Aorta (tissue), 5 donors: ENCODE data around the gene DYSF. TPM values are rescaled to one million over a fixed set of nuclear protein-coding genes. Genes with fewer than 3 reads are reported as not detected.

Experiments used
- ATAC-seq: fragments of 200-7000 bp; cut with Tn5 transposase; one replicate; pipeline ENCODE4 v1.9.1; 2022; ENCODE audit warnings: moderate library complexity; ENCODE audit not compliant: low FRiP score
- DNase-seq, 2 donors: peaks; one replicate each; pipeline ENCODE4 v3.0.0-alpha.2; 2020
- H3K27ac ChIP-seq, 2 donors: one replicate each; pipeline ENCODE4 v1.5.1; 2013; ENCODE audit warnings: low read length in 2 of 2, mild to moderate bottlenecking in 2 of 2, moderate library complexity in 2 of 2, control low read depth in 1 of 2, inconsistent platforms in 1 of 2, low read depth in 1 of 2
- H3K27me3 ChIP-seq, 2 donors: one replicate each; pipeline ENCODE4 v1.6.1; 2013; ENCODE audit warnings: control low read depth in 1 of 2, low read length in 1 of 2, mild to moderate bottlenecking in 1 of 2, moderate library complexity in 1 of 2; ENCODE audit not compliant: insufficient read depth in 2 of 2, control insufficient read depth in 1 of 2
- H3K36me3 ChIP-seq, 2 donors: one replicate each; pipeline ENCODE4 v1.6.1; 2013; ENCODE audit warnings: control low read depth in 1 of 2, low read length in 1 of 2, mild to moderate bottlenecking in 1 of 2; ENCODE audit not compliant: insufficient read depth in 2 of 2, control insufficient read depth in 1 of 2
- H3K4me1 ChIP-seq, 2 donors: one replicate each; pipeline ENCODE4 v1.6.1; 2013; ENCODE audit warnings: low read length in 2 of 2, control low read depth in 1 of 2, mild to moderate bottlenecking in 1 of 2, moderate library complexity in 1 of 2; ENCODE audit not compliant: insufficient read depth in 2 of 2, control insufficient read depth in 1 of 2
- H3K4me3 ChIP-seq, 2 donors: one replicate each; pipeline ENCODE4 v1.5.1; 2013; ENCODE audit warnings: low read length in 2 of 2, control low read depth in 1 of 2, mild to moderate bottlenecking in 1 of 2
- H3K9me3 ChIP-seq: one replicate; pipeline ENCODE4 v1.6.1; 2013; ENCODE audit warnings: mild to moderate bottlenecking, low read length; ENCODE audit not compliant: control insufficient read depth
- WGBS, 2 donors: extraction: QIAGEN DNeasy Blood & Tissue Kit; methylation state at CpG; one replicate each; pipeline ENCODE4 v1.1.7; 2013; 5-methylcytosine and 5-hydroxymethylcytosine counted together
- intact Hi-C, 2 donors: fragments of 100-400 bp; cut with DNase I; formaldehyde crosslinking; loops; one replicate each; pipeline versions ENCODE4 v1.14.2 to v1.15.0; 2022
- polyA plus RNA-seq, 2 donors: library from polyadenylated mRNA; stranded (reverse); fragments of 200-250 nt; gene quantifications; one replicate each; pipeline ENCODE4 v1.2.3, GENCODE V29; 2013
- total RNA-seq, 2 donors: library from RNA; stranded (reverse); fragmentation: NEBNext Ultra II Directional; extraction: Animal tissue kit (Norgen Biotek cat#: 25700); gene quantifications; one replicate each; pipeline ENCODE4 v1.2.1, GENCODE V29; 2021
- donor health status: healthy with polysubstance abuse.
- donor health status: Bipolar disorder and iron deficiency.
- donor health status: DM: no; HTN: no; CAD: no.
- donor health status: DM: no; HTN: no; CAD: no.
- donor health status: DM: yes; HTN: yes; CAD: no.

The DYSF gene
- total and polyA plus RNA-seq, 4 donors, result 3.1 to 28.8 (median 17.5) TPM

DNA sequence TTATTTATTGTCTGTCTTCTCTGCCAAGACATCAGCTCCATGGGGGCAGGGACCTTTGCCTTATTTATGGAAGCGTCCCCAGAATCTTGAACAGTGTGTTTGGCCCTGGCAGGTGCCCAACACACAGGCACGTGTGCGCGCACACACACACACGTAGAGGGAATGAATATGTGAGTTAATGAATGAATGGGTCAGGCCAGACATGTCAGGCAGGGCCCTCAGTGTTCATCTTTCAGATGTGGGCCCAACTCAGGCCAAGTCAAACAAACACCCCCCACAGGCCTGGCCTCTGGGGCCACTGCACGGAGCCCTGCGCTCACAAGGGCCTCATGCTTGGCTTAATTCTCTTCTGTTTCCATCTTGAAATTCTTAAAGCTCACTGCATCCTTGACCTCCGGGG, 54.1 kb downstream of the DYSF start:
- no peaks in the 10 kb centered on the region for H3K9me3 ChIP-seq
- ATAC-seq, result no peak
- no peaks in the 10 kb centered on the region for H3K4me1 ChIP-seq
- 82 to 84% methylated on average over 8 of the region's 8 CpGs for WGBS, 2 donors
- H3K27me3 ChIP-seq, result no peaks in the 10 kb centered on the region
- H3K36me3 ChIP-seq, result no peaks in the 10 kb centered on the region
- H3K4me3 ChIP-seq, result no peak overlapping the region
- H3K27ac ChIP-seq, result no peak overlapping the region
- DNase-seq, result no peak
- intact Hi-C loops, result loop anchor here in 1 of 2 donors (10.0 kb wide), 1 partner anchor 353 kb away; no protein-coding TSS in a partner anchor

DNA sequence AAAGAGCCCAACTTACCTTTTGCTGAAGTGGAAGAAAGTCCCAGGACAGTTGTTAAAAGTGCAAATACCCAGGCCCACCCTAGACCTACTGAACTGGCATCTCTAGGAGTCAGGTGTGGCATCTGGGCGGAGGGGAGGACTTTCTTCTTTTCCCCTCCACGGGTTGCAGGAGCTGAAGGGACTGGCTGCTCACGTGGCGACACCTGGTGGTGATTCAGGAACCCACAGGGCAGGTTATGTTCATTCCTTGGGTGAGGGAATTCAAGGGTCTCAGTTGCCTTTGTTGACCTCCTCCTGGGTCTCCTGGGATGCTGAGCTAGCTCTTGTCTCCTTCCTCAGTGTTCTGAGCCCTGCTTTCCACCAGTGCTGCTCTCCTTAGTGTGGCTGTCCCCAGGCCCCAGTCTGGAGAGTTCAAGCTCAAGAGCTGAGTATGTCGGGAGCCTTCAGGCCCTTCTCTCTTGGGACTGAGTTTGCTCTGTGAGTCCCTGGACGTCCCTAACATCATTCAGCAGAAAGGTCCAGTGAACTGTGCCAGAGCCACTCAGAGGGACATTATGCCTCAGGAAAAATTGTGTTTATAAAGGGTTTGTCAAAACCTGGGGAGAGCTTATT, 56.9 kb downstream of the DYSF start:
- ATAC-seq, result peak; percentile 54
- no peaks in the 10 kb centered on the region for H3K9me3 ChIP-seq
- intact Hi-C loops, result loop anchor here (1.0 to 2.0 kb wide), 3 partner anchors 44 to 212 kb away; no protein-coding TSS in a partner anchor
- H3K36me3 ChIP-seq, result no peaks in the 10 kb centered on the region
- 14 to 16% methylated on average over 6 of the region's 6 CpGs for WGBS, 2 donors
- no peaks in the 10 kb centered on the region for H3K27me3 ChIP-seq
- H3K27ac ChIP-seq, result no peak overlapping the region
- peak; percentile 78 to 93 for DNase-seq
- H3K4me3 ChIP-seq, result no peak overlapping the region
- no peaks in the 10 kb centered on the region for H3K4me1 ChIP-seq

DNA sequence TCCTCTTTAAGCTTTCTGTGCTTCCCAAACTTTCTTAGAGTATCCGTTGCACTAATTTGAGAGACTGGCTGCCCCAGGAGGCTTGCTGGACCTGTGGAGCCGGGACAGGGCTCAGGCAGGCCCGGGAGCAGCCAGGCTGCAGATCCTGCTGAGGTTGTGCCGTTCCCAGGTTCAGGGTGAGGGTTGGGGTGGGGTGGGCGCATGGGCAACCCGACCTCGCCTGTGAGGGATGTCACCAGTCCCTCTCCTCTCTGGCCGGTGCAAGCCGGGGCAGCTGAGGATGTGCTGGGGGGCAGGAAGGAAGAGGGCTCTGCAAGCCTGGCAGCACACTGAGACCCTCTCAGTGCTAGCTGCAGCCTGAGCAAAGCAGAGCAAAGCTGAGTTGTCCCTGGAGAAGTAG, 57.6 kb downstream of the DYSF start:
- Histone ChIP-seq H3K4me1 (no peaks in the 10 kb centered on the region), H3K27ac (no peak overlapping the region), H3K36me3 (no peaks in the 10 kb centered on the region), H3K27me3 (no peaks in the 10 kb centered on the region), H3K9me3 (no peaks in the 10 kb centered on the region), H3K4me3 (no peak overlapping the region)
- 86 to 93% methylated on average over 7 to 9 of the region's 9 CpGs for WGBS, 2 donors
- intact Hi-C loops, result loop anchor here (1.0 to 2.0 kb wide), 3 partner anchors 44 to 212 kb away; no protein-coding TSS in a partner anchor
- no peak for ATAC-seq
- DNase-seq, result no peak

DNA sequence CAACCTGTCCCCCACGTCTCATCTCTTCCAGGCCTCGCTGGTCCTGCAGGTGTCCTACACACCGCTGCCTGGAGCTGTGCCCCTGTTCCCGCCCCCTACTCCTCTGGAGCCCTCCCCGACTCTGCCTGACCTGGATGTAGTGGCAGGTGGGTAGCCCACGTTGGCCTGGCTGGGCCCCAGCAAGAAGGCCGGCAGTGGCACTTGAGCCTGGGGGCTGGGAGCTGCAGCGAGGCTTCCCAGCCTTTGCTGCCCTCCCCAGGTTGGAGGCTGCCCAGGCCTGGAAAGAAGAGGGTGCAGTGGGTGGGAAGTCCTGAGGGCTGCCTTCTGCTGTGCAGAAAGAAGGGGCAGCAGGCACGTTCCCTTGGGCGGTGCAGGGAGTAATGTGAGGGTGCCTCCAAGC, 58.4 kb downstream of the DYSF start:
- DNase-seq, result no peak
- H3K9me3 ChIP-seq, result no peaks in the 10 kb centered on the region

DNA sequence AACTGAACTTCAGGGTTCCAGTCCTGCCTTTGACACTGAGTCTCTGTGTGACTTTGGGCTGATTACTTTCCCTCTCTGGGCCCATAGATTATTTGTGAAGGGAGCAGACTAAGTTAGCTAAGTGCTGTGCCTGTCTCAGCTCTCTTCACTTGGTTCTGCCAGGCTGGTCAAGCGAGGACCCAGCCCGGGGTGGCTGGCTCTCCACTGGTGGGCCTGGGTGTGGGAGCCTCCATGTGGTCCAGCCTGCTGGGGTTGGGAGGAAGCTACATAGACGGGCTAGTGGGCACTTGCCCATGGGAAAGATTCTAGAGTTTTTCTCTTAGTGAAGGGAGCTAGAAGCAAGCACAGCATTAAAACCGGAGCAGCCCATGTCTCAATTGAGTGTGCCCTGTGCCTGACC, 59.0 kb downstream of the DYSF start:
- no peaks in the 10 kb centered on the region for H3K36me3 ChIP-seq
- ATAC-seq, result no peak
- H3K9me3 ChIP-seq, result no peaks in the 10 kb centered on the region
- no peaks in the 10 kb centered on the region for H3K4me1 ChIP-seq
- H3K27ac ChIP-seq, result no peak overlapping the region
- DNase-seq, result no peak
- 84 to 87% methylated on average over 4 of the region's 4 CpGs for WGBS, 2 donors
- no peaks in the 10 kb centered on the region for H3K27me3 ChIP-seq
- intact Hi-C loops, result no loop called here
- no peak overlapping the region for H3K4me3 ChIP-seq

More for the DNA sequence above, 58.4 kb downstream of the DYSF start:
- Histone ChIP-seq H3K27me3 (no peaks in the 10 kb centered on the region), H3K4me1 (no peaks in the 10 kb centered on the region), H3K27ac (no peak overlapping the region), H3K4me3 (no peak overlapping the region), H3K36me3 (no peaks in the 10 kb centered on the region)
- WGBS, 2 donors, result 78 to 87% methylated on average over 10 of the region's 10 CpGs
- no peak for ATAC-seq
- intact Hi-C loops, result loop anchor here (2.0 kb wide), 2 partner anchors 45 to 213 kb away; no protein-coding TSS in a partner anchor

DNA sequence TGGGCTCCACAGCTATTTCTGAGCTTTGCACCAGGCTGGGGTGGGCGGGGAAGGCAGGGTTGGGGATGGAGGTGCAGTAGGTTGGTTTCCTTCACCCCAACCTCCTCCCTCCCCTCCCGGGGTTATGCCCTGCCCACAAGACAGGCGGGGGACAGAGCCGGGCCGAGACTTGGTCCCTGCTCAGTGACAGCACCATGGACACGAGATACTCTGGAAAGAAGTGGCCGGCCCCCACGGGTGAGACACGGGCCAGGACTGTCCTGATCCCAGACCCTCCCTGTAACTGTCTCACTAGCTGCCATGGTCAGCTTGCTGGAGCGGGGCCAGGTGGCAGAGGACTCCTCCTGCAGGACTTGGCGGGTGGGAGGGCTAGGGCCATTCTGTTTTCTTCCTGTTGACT, 59.7 kb downstream of the DYSF start:
- H3K9me3 ChIP-seq, result no peaks in the 10 kb centered on the region
- H3K36me3 ChIP-seq, result no peaks in the 10 kb centered on the region
- H3K4me3 ChIP-seq, result no peak overlapping the region
- WGBS, 2 donors, result 81 to 82% methylated on average over 10 to 11 of the region's 11 CpGs
- no peaks in the 10 kb centered on the region for H3K27me3 ChIP-seq
- DNase-seq, result no peak
- H3K27ac ChIP-seq, result no peak overlapping the region
- intact Hi-C loops, result no loop called here
- no peak for ATAC-seq
- H3K4me1 ChIP-seq, result no peaks in the 10 kb centered on the region

DNA sequence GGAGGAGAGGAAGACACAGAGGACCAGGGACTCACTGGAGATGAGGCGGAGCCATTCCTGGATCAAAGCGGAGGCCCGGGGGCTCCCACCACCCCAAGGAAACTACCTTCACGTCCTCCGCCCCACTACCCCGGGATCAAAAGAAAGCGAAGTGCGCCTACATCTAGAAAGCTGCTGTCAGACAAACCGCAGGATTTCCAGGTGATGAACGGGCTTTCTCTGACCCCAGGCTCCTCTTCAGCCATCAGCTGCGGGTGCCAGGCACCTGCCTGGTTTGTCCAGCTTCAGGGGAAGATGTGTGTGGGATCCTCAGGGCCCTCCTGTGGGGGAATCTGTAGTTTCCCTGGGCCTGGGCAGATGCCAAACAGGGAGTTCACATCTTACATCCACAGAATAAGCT, 60.4 kb downstream of the DYSF start:
- Histone ChIP-seq H3K4me3 (no peak overlapping the region), H3K9me3 (no peaks in the 10 kb centered on the region), H3K36me3 (no peaks in the 10 kb centered on the region), H3K4me1 (no peaks in the 10 kb centered on the region), H3K27me3 (no peaks in the 10 kb centered on the region), H3K27ac (no peak overlapping the region)
- no peak for ATAC-seq
- intact Hi-C loops, result no loop called here
- 88 to 98% methylated on average over 11 of the region's 11 CpGs for WGBS, 2 donors
- no peak for DNase-seq

DNA sequence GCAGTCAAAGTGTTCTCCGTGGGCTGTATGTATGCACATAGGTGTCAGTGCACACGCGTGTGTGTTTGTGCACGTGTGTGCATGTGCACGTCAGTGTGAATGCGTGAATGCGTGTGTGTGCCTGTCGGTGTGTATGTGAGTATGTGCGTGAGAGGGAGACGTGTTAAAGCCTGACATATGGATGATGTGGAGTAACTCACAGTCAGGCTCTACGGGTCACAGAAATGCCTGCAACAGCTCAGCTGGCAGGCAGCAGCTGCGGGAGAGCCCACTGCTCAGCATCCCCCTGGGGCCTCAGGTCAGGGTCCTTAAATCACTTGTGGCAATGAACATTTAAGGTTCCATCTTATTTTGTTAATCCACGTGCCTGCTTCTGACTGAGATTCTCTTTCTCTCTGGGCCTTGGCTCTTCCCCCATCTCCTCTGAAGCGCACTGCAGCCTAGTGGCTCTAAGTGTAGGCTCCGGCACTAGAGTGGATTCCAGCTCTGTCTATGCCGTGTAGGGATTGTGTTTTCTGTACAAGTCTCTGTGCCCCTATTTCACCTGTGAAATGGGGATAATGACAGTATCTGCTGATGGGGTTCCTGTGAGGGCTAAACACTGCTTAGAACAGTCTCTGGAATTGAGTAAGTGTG, 63.0 kb downstream of the DYSF start:
- Histone ChIP-seq H3K27ac (no peak overlapping the region), H3K27me3 (no peaks in the 10 kb centered on the region), H3K9me3 (no peaks in the 10 kb centered on the region), H3K4me3 (no peak overlapping the region), H3K4me1 (no peaks in the 10 kb centered on the region), H3K36me3 (no peaks in the 10 kb centered on the region)
- 84 to 87% methylated on average over 16 of the region's 16 CpGs for WGBS, 2 donors
- intact Hi-C loops, result no loop called here
- DNase-seq, result no peak
- ATAC-seq, result no peak

DNA sequence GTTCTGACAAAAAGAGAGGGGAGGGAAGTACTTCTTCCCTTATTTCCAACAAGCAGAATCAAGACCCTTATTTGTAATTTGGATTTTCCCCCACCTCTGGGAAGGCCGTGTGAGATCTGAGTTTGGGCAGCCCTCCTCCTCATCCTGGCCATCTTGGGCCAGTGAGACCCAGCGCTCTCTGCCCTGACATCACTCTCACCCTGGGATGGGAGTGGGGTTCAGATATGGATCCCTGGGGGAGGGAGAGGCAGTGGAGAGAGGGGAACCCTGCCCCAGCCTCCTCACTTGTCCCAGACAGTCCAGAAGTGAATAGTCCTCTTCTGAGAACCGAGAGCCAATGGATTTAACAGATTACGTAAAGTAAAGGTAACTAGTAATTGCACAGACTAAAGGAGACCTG, 64.5 kb downstream of the DYSF start:
- no peaks in the 10 kb centered on the region for H3K36me3 ChIP-seq
- no peak for ATAC-seq
- no peak for DNase-seq
- no peaks in the 10 kb centered on the region for H3K27me3 ChIP-seq
- H3K4me3 ChIP-seq, result no peak overlapping the region
- H3K9me3 ChIP-seq, result no peaks in the 10 kb centered on the region
- H3K27ac ChIP-seq, result no peak overlapping the region
- WGBS, 2 donors, result 84 to 91% methylated on average over 4 of the region's 4 CpGs
- intact Hi-C loops, result no loop called here
- H3K4me1 ChIP-seq, result no peaks in the 10 kb centered on the region
